Neuronal stem cell (in vitro differentiated cells): ENCODE measurements around the gene NPAS3.

ENCODE experiments used
- DNase-seq: peaks from one replicate; pipeline ENCODE4 v3.0.0-alpha.2; 2013; ENCODE audit warnings: low spot score
- H2AFZ ChIP-seq: one replicate; pipeline ENCODE4 v1.6.1; 2013; ENCODE audit warnings: mild to moderate bottlenecking, low read length, inconsistent platforms
- H2AK5ac ChIP-seq: 2 replicates; pipeline ENCODE4 v1.6.1; 2013; ENCODE audit warnings: low read depth, mild to moderate bottlenecking, inconsistent platforms, low read length, moderate library complexity, mixed read lengths
- H2BK120ac ChIP-seq: 2 replicates; pipeline ENCODE4 v1.6.1; 2013; ENCODE audit warnings: low read depth, mild to moderate bottlenecking, inconsistent platforms, low read length, moderate library complexity, mixed read lengths
- H2BK12ac ChIP-seq: one replicate; pipeline ENCODE4 v1.6.1; 2013; ENCODE audit warnings: low read length, inconsistent platforms
- H2BK15ac ChIP-seq: 2 replicates; pipeline ENCODE4 v1.6.1; 2013; ENCODE audit warnings: mild to moderate bottlenecking, low read length, inconsistent platforms, mixed read lengths
- H2BK5ac ChIP-seq: one replicate; pipeline ENCODE4 v1.6.1; 2013; ENCODE audit warnings: inconsistent platforms, mild to moderate bottlenecking, low read length, moderate library complexity
- H3K14ac ChIP-seq: one replicate; pipeline ENCODE4 v1.6.1; 2013; ENCODE audit warnings: low read length, inconsistent platforms
- H3K18ac ChIP-seq: 2 replicates; pipeline ENCODE4 v1.6.1; 2013; ENCODE audit warnings: low read length, inconsistent platforms
- H3K23ac ChIP-seq: 2 replicates; pipeline ENCODE4 v1.6.1; 2013; ENCODE audit warnings: low read depth, mild to moderate bottlenecking, mixed read lengths, low read length, inconsistent platforms; ENCODE audit not compliant: poor library complexity
- H3K27ac ChIP-seq: replicated peaks from 3 replicates; pipeline ENCODE4 v1.5.1; 2013; ENCODE audit warnings: low read length, inconsistent platforms
- H3K27me3 ChIP-seq, 3 experiments: 2 replicates each; pipeline ENCODE4 v1.6.1; 2013; ENCODE audit warnings: low read length in 3 of 3, mild to moderate bottlenecking in 2 of 3, inconsistent platforms in 1 of 3, low read depth in 1 of 3, mixed read lengths in 1 of 3, moderate library complexity in 1 of 3; ENCODE audit not compliant: control insufficient read depth in 3 of 3, insufficient read depth in 3 of 3
- H3K36me3 ChIP-seq, 2 donors: replicated peaks in 1 of 2; 2 replicates each; pipeline ENCODE4 v1.6.1; 2013; ENCODE audit warnings: low read length in 2 of 2; ENCODE audit not compliant: control insufficient read depth in 2 of 2, insufficient read depth in 2 of 2
- H3K4ac ChIP-seq: 2 replicates; pipeline ENCODE4 v1.6.1; 2013; ENCODE audit warnings: inconsistent platforms, mild to moderate bottlenecking, low read length, moderate library complexity
- H3K4me1 ChIP-seq, 2 donors: 1 replicate in 1 of 2; 2 replicates in 1 of 2; pipeline ENCODE4 v1.6.1; 2013; ENCODE audit warnings: low read length in 2 of 2, low read depth in 1 of 2; ENCODE audit not compliant: control insufficient read depth in 2 of 2, insufficient read depth in 1 of 2
- H3K4me2 ChIP-seq: one replicate; pipeline ENCODE4 v1.6.1; 2013; ENCODE audit warnings: mild to moderate bottlenecking, low read length, inconsistent platforms; ENCODE audit not compliant: insufficient read depth, poor library complexity, severe bottlenecking
- H3K4me3 ChIP-seq, 2 donors: 2 replicates each; pipeline ENCODE4 v1.5.1; 2013; ENCODE audit warnings: low read length in 2 of 2, mild to moderate bottlenecking in 2 of 2, inconsistent platforms in 1 of 2, moderate library complexity in 1 of 2
- H3K79me1 ChIP-seq: one replicate; pipeline ENCODE4 v1.6.1; 2013; ENCODE audit warnings: low read depth, mild to moderate bottlenecking, inconsistent platforms, low read length, moderate library complexity
- H3K9ac ChIP-seq: one replicate; pipeline ENCODE4 v1.6.1; 2013; ENCODE audit warnings: mild to moderate bottlenecking, low read depth, low read length, inconsistent platforms; ENCODE audit not compliant: poor library complexity
- H3K9me3 ChIP-seq, 2 donors: replicated peaks in 1 of 2; 2 replicates each; pipeline versions ENCODE3 to v1.6.1; 2013; ENCODE audit warnings: low read length in 2 of 2, mild to moderate bottlenecking in 2 of 2, inconsistent platforms in 1 of 2, low read depth in 1 of 2, mixed read lengths in 1 of 2, moderate library complexity in 1 of 2; ENCODE audit not compliant: control insufficient read depth in 2 of 2, insufficient read depth in 1 of 2
- H4K8ac ChIP-seq: one replicate; pipeline ENCODE4 v1.6.1; 2013; ENCODE audit warnings: low read depth, mild to moderate bottlenecking, inconsistent platforms, low read length, moderate library complexity
- H4K91ac ChIP-seq: one replicate; pipeline ENCODE4 v1.6.1; 2013; ENCODE audit warnings: low read length, low read depth, mild to moderate bottlenecking, inconsistent platforms; ENCODE audit not compliant: poor library complexity
- WGBS, 2 donors: extraction: QIAGEN DNeasy Blood & Tissue Kit; methylation state at CpG; one replicate each; pipeline ENCODE4 v1.1.7; 2013; ENCODE audit warnings: missing lambda C conversion rate in 2 of 2, mixed read lengths in 1 of 2; ENCODE audit not compliant: insufficient read length in 2 of 2, insufficient replicate concordance in 1 of 2; ENCODE audit errors: extremely low coverage in 2 of 2; 5-methylcytosine and 5-hydroxymethylcytosine counted together

NPAS3 gene

DNA sequence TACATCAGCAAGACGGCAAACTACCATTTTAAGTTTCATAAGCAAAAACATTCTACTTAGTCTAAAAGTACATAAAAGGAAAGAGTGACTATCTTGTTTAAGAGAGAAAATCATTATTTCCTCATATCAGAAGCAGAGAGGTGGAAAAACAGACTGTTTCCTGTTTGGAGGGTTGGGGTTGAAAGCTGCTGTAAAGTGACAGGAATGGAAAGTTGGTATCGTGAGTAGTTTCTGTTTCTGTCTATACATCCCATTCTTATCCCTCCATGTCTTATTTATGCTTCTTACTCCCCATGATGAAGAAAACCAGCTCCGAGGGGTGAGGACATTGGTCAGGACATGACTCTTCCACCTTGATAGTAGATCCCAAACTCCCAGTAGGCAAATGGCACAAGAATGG is 795.7 kb downstream of the NPAS3 start:
- peaks cover 0 to 2% of the 10 kb centered on the region in 2 donors for H3K9me3 ChIP-seq
- no peaks in the 10 kb centered on the region for H3K27me3 ChIP-seq
- H3K4me1 ChIP-seq = peaks cover 0 to 3% of the 10 kb centered on the region in 2 donors
- H4K91ac ChIP-seq = no peak overlapping the region
- H3K4me3 ChIP-seq = no peak overlapping the region
- no peak overlapping the region for H3K9ac ChIP-seq
- no peak overlapping the region for H2BK15ac ChIP-seq
- no peak overlapping the region for H2BK12ac ChIP-seq
- H3K27ac ChIP-seq = no peak overlapping the region
- H2AK5ac ChIP-seq = no peak overlapping the region
- no peaks in the 10 kb centered on the region for H3K79me1 ChIP-seq
- WGBS, 2 donors = no CpG with 5 or more reads among the region's 3 CpGs
- H2BK120ac ChIP-seq = no peak overlapping the region
- peaks cover 0 to 49% of the 10 kb centered on the region in 2 donors for H3K36me3 ChIP-seq
- no peak overlapping the region for H3K4me2 ChIP-seq
- no peak overlapping the region for H2AFZ ChIP-seq
- H3K14ac ChIP-seq = no peak overlapping the region
- H3K23ac ChIP-seq = no peak overlapping the region
- no peak overlapping the region for H3K18ac ChIP-seq
- no peak overlapping the region for H3K4ac ChIP-seq
- H4K8ac ChIP-seq = peak overlapping the region; percentile 52
- H2BK5ac ChIP-seq = no peak overlapping the region
- DNase-seq = no peak

DNA sequence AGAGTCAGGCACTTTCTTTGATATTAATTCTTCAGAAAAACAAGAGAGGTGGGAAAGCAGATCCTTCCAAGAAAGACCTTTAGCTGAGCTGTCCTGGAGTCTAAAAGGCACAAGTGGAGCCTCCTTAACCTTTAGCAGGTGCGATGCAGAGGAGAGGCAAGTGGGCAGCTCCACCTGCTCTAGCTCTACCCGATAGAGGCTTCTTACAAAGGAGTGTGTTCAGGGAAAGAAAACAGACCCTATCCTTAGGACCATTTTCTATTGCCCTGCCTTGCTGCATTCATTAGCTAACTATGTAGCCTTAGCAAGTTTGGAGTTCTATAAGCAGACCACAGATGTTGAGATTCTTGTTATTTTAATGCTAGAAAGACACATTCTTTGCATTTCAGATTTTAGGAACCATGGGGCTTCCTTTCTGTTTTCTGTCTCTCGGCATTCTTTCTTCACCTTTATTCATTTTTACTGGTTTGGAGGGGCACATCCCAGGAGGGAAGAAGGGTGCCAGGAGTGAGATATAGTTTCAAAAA is 797.7 kb downstream of the NPAS3 start:
- H3K23ac ChIP-seq = no peak overlapping the region
- no peak overlapping the region for H2AFZ ChIP-seq
- no peak overlapping the region for H4K91ac ChIP-seq
- peaks cover 0 to 2% of the 10 kb centered on the region in 2 donors for H3K9me3 ChIP-seq
- peaks cover 0 to 1% of the 10 kb centered on the region in 2 donors for H3K4me1 ChIP-seq
- H3K79me1 ChIP-seq = no peaks in the 10 kb centered on the region
- DNase-seq = no peak
- H3K18ac ChIP-seq = no peak overlapping the region
- H2AK5ac ChIP-seq = no peak overlapping the region
- no peak overlapping the region for H3K14ac ChIP-seq
- H3K9ac ChIP-seq = no peak overlapping the region
- peaks cover 0 to 61% of the 10 kb centered on the region in 2 donors for H3K36me3 ChIP-seq
- H3K27me3 ChIP-seq = no peaks in the 10 kb centered on the region
- H3K27ac ChIP-seq = no peak overlapping the region
- H2BK15ac ChIP-seq = no peak overlapping the region
- no peak overlapping the region for H4K8ac ChIP-seq
- H3K4me3 ChIP-seq = no peak overlapping the region
- WGBS, 2 donors = no CpG with 5 or more reads among the region's 3 CpGs
- no peak overlapping the region for H2BK5ac ChIP-seq
- H3K4me2 ChIP-seq = no peak overlapping the region
- H3K4ac ChIP-seq = no peak overlapping the region
- H2BK12ac ChIP-seq = no peak overlapping the region
- H2BK120ac ChIP-seq = no peak overlapping the region

DNA sequence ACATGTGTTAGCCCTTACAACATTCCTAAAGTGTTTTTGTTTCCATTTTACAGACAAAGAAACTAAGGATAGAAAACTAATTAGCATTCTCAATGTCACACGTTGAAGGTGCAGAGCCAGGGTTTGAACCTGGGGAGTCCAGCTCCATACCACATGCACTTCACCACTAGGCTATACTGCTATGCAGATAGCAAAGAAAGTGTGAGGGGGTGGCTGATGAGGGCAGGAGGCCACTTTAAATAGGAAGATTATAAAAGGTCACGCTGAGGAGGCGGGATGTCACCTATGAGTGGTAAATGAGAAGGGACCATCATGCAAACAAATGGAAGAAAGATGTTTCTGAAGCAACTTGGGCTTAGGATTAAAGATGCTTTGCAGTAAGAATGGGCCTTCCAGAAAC is 798.3 kb downstream of the NPAS3 start:
- H2BK12ac ChIP-seq = no peak overlapping the region
- no peak overlapping the region for H2BK120ac ChIP-seq
- H2AFZ ChIP-seq = no peak overlapping the region
- no peak overlapping the region for H4K8ac ChIP-seq
- no peak overlapping the region for H4K91ac ChIP-seq
- H3K4me3 ChIP-seq = no peak overlapping the region
- no peak overlapping the region for H2AK5ac ChIP-seq
- H2BK5ac ChIP-seq = no peak overlapping the region
- no peaks in the 10 kb centered on the region for H3K79me1 ChIP-seq
- no CpG with 5 or more reads among the region's 3 CpGs for WGBS, 2 donors
- peaks cover 0 to 2% of the 10 kb centered on the region in 2 donors for H3K9me3 ChIP-seq
- no peaks in the 10 kb centered on the region for H3K27me3 ChIP-seq
- H3K4me1 ChIP-seq = peaks cover 0 to 1% of the 10 kb centered on the region in 2 donors
- DNase-seq = no peak
- no peak overlapping the region for H3K27ac ChIP-seq
- no peak overlapping the region for H2BK15ac ChIP-seq
- H3K23ac ChIP-seq = no peak overlapping the region
- peaks cover 0 to 66% of the 10 kb centered on the region in 2 donors for H3K36me3 ChIP-seq
- no peak overlapping the region for H3K18ac ChIP-seq
- no peak overlapping the region for H3K4ac ChIP-seq
- no peak overlapping the region for H3K4me2 ChIP-seq
- H3K14ac ChIP-seq = no peak overlapping the region
- no peak overlapping the region for H3K9ac ChIP-seq

DNA sequence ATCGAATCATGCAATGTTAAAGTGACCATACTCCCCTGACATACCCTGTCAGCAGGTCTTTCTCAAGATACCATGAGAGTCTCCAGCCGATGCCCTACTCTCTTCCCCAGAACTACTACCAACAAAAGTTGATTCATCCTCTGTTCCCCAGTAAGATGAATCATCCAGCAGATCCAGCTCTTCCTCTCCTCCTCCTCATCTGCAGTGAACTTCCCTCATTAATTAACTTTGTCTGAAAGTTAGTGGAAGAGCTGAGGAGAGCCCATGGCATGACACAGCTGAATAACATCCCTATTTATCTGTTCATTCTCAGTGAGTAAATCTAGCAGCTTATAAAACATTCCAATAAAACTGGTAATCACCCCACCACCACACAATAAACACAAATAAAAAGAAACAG is 798.8 kb downstream of the NPAS3 start:
- Histone ChIP-seq H3K4ac (no peak overlapping the region), H3K14ac (no peak overlapping the region)

More for the DNA sequence above, 798.8 kb downstream of the NPAS3 start:
- Histone ChIP-seq H4K91ac (no peak overlapping the region), H3K4me3 (no peak overlapping the region), H2AFZ (no peak overlapping the region), H2BK12ac (no peak overlapping the region), H2BK5ac (no peak overlapping the region), H2AK5ac (no peak overlapping the region), H3K9me3 (peaks cover under 1 to 2% of the 10 kb centered on the region in 2 donors), H3K36me3 (peaks cover 0 to 71% of the 10 kb centered on the region in 2 donors), H4K8ac (no peak overlapping the region), H3K4me2 (no peak overlapping the region), H3K4me1 (no peaks in the 10 kb centered on the region), H3K18ac (no peak overlapping the region), H3K9ac (no peak overlapping the region), H3K23ac (no peak overlapping the region), H3K27me3 (no peaks in the 10 kb centered on the region), H3K27ac (no peak overlapping the region), H2BK15ac (no peak overlapping the region), H3K79me1 (no peaks in the 10 kb centered on the region), H2BK120ac (no peak overlapping the region)
- DNase-seq = no peak
- WGBS, 2 donors = no CpG with 5 or more reads among the region's 2 CpGs
